ENCODE results near the gene LYST. TPM values are rescaled to one million over a fixed set of nuclear protein-coding genes. Genes with fewer than 3 reads are reported as not detected.

Gene LYST
- total RNA-seq, 1 donor from 2014 or later: 52.1 TPM

DNA sequence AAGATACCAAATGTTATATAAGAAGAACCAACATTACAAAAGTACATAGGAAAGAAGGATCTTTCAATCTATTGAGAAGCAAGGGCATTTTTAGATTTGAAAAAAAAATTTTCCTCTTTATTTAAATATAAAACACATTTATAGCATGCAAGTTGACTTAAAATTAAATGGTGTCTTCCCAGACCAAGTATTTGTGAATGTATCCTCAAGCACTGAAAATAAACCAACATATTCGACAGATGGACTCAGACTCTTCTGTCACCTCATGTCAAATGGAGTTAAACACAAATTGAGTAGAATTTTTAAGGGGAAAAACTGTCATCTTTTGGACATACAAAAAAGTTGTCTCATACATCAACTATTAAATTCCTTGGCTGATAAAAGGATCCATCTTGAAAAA is 140.1 kb downstream of the LYST start:
- no peak overlapping the region for H3K27ac ChIP-seq
- H3K9me3 ChIP-seq: no peaks in the 10 kb centered on the region
- H3K4me3 ChIP-seq: no peak overlapping the region
- peaks cover 0 to 55% of the 10 kb centered on the region in 2 donors for H3K36me3 ChIP-seq
- no peak for TF ChIP-seq POLR2A (IDR thresholded peaks at IDR 0.05)
- no peak for TF ChIP-seq POLR2AphosphoS5 (IDR thresholded peaks at IDR 0.05; ENCODE audit: insufficient read depth in 1 of 2, low read depth in 1 of 2)
- TF ChIP-seq, protein P1, sequence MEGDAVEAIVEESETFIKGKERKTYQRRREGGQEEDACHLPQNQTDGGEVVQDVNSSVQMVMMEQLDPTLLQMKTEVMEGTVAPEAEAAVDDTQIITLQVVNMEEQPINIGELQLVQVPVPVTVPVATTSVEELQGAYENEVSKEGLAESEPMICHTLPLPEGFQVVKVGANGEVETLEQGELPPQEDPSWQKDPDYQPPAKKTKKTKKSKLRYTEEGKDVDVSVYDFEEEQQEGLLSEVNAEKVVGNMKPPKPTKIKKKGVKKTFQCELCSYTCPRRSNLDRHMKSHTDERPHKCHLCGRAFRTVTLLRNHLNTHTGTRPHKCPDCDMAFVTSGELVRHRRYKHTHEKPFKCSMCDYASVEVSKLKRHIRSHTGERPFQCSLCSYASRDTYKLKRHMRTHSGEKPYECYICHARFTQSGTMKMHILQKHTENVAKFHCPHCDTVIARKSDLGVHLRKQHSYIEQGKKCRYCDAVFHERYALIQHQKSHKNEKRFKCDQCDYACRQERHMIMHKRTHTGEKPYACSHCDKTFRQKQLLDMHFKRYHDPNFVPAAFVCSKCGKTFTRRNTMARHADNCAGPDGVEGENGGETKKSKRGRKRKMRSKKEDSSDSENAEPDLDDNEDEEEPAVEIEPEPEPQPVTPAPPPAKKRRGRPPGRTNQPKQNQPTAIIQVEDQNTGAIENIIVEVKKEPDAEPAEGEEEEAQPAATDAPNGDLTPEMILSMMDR (IDR thresholded peaks at IDR 0.05): no peak
- DNase-seq (ENCODE audit: extremely low spot score in 2 of 2): no peak
- intact Hi-C loops (cut with DNase I): no loop called here
- H3K27me3 ChIP-seq: no peaks in the 10 kb centered on the region
- H3K4me1 ChIP-seq: no peaks in the 10 kb centered on the region

DNA sequence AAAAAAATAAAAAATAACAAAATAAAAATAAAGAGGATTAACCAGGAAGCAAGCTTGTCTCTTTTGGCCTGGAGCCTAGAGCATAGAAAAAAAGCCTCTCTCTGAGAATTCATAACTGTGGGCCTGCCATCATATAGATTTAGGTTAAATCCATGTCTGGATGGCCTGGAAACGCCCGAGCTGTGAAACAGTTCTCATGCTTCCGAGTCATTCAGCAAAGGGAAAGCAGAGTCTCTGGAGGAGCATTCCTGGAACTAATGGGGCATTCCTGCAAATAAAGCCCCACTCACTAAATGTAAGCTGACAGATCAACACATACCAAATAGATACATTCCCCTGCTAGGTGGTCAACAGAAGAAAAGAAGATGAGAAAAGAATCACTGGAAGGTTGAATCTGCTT is 141.3 kb downstream of the LYST start:
- H3K4me3 ChIP-seq: no peak overlapping the region
- no peaks in the 10 kb centered on the region for H3K9me3 ChIP-seq
- peaks cover 0 to 56% of the 10 kb centered on the region in 2 donors for H3K36me3 ChIP-seq
- TF ChIP-seq POLR2A (IDR thresholded peaks at IDR 0.05): no peak
- TF ChIP-seq, protein P1 (IDR thresholded peaks at IDR 0.05): no peak
- no peaks in the 10 kb centered on the region for H3K27me3 ChIP-seq
- DNase-seq (ENCODE audit: extremely low spot score in 2 of 2): no peak
- intact Hi-C loops (cut with DNase I): no loop called here
- H3K4me1 ChIP-seq: no peaks in the 10 kb centered on the region
- no peak overlapping the region for H3K27ac ChIP-seq

GRCh38 chr1:235724730-235725129 is 142.0 kb downstream of the LYST start:
- no peak overlapping the region for H3K27ac ChIP-seq
- no peaks in the 10 kb centered on the region for H3K27me3 ChIP-seq
- no peak overlapping the region for H3K4me3 ChIP-seq
- H3K36me3 ChIP-seq: peaks cover 0 to 50% of the 10 kb centered on the region in 2 donors
- H3K4me1 ChIP-seq: no peaks in the 10 kb centered on the region
- TF ChIP-seq, protein P1 (IDR thresholded peaks at IDR 0.05): no peak
- no peak for TF ChIP-seq POLR2AphosphoS5 (IDR thresholded peaks at IDR 0.05; ENCODE audit: insufficient read depth in 1 of 2, low read depth in 1 of 2)
- TF ChIP-seq POLR2A (IDR thresholded peaks at IDR 0.05): no peak
- DNase-seq (ENCODE audit: extremely low spot score in 2 of 2): no peak
- intact Hi-C loops (cut with DNase I): no loop called here
- H3K9me3 ChIP-seq: no peaks in the 10 kb centered on the region

DNA sequence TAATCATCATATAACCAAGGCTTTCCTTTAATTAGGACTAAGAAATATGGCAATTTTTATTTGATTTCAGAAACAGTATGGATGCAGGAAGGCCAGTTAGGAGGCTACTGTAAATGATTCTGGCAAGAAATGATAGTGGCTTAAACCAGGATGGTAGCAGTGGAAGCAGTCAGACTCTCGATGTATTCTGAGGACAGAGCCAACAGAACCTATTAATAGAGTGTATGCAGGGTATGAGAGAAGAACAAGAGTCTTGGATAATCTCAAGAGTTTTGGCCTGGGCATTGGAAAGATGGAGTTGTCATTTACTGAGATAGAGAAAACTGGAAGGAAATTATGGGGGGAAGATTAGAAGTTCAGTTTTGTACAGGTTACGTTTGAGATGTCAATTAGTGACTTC is 143.8 kb downstream of the LYST start:
- H3K9me3 ChIP-seq: no peaks in the 10 kb centered on the region
- H3K27me3 ChIP-seq: no peaks in the 10 kb centered on the region
- no peak overlapping the region for H3K4me3 ChIP-seq
- H3K36me3 ChIP-seq: peaks cover 0 to 50% of the 10 kb centered on the region in 2 donors
- no peak for DNase-seq (ENCODE audit: extremely low spot score in 2 of 2)
- no peak overlapping the region for H3K27ac ChIP-seq
- TF ChIP-seq POLR2AphosphoS5 (IDR thresholded peaks at IDR 0.05; ENCODE audit: insufficient read depth in 1 of 2, low read depth in 1 of 2): no peak
- TF ChIP-seq, protein P1 (IDR thresholded peaks at IDR 0.05): no peak
- TF ChIP-seq POLR2A (IDR thresholded peaks at IDR 0.05): no peak
- intact Hi-C loops (cut with DNase I): no loop called here
- H3K4me1 ChIP-seq: no peaks in the 10 kb centered on the region

DNA sequence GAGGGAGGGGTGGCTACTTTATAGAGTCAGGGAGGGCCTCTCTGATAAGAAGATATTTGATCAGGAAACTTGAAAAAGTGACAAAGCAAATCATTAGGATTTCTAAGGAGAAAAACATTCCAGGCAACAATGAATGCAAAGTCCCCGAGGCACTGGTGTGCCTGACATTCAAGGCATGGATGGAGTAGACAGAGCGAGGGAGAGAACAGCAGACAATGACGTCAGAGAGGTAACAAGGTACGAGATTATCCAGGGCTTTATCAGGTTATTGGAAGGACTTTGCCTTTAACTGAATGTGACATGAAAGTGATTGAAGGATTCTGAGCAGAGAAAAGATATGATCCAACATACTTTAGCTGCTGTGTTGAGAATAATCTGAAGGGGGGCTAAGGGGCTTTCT is 144.7 kb downstream of the LYST start:
- H3K36me3 ChIP-seq: peaks cover 0 to 55% of the 10 kb centered on the region in 2 donors
- TF ChIP-seq POLR2AphosphoS5 (IDR thresholded peaks at IDR 0.05; ENCODE audit: insufficient read depth in 1 of 2, low read depth in 1 of 2): no peak
- no peak for TF ChIP-seq POLR2A (IDR thresholded peaks at IDR 0.05)
- TF ChIP-seq, protein P1 (IDR thresholded peaks at IDR 0.05): no peak

More for the DNA sequence above, 144.7 kb downstream of the LYST start:
- H3K9me3 ChIP-seq: no peaks in the 10 kb centered on the region
- intact Hi-C loops (cut with DNase I): no loop called here
- no peaks in the 10 kb centered on the region for H3K4me1 ChIP-seq
- no peak overlapping the region for H3K4me3 ChIP-seq
- no peaks in the 10 kb centered on the region for H3K27me3 ChIP-seq
- no peak for DNase-seq (ENCODE audit: extremely low spot score in 2 of 2)
- no peak overlapping the region for H3K27ac ChIP-seq
